OCI-LY3 (cell line): ENCODE measurements around the gene ARMH3.

Source experiments
- CTCF ChIP-seq: fragments of 200-600, 300-600 bp; sonication (generic); IDR thresholded peaks from 2 replicates; pipeline ENCODE4 v1.5.1; 2014; ENCODE audit warnings: antibody characterized with exemption, low read length, low read depth
- EZH2phosphoT487 ChIP-seq: fragments of 200-600 bp; shearing (Covaris generic); IDR thresholded peaks from 2 replicates; pipeline ENCODE4 v1.6.1; 2018; ENCODE audit warnings: antibody characterized with exemption, mixed run types, low read depth

GRCh38 chr10:101969412-101969922 lies 86.5 kb downstream of the ARMH3 start:
- no peak for TF ChIP-seq CTCF
- TF ChIP-seq EZH2phosphoT487: no peak
